GM18502 (cell line): ENCODE measurements around the gene CELF2.
"Not testable (repeated sequence)": the region's sequence is repeated elsewhere in the genome, so short reads cannot be mapped to it uniquely, and the experiment has no call there.

Source experiments
- ATAC-seq: cut with Tn5 transposase; IDR thresholded peaks from one replicate; pipeline ENCODE4 v1.9.1; 2021; ENCODE audit warnings: mild to moderate bottlenecking; ENCODE audit not compliant: unreplicated experiment, poor library complexity

The CELF2 gene

GRCh38 chr10:11017570-11018431 lies at the start of gene CELF2:
Gene CELF2 (plus strand): TSS chr10:11017872. CDS start chr10:11018090, 218 bp downstream.
- ATAC-seq = peak; percentile 83

- ATAC-seq = no peak
These were observed 49.4 kb upstream of the CELF2 start for GRCh38 chr10:10968257-10968588.

GRCh38 chr10:10973310-10973709 lies 44.4 kb upstream of the CELF2 start:
- ATAC-seq = no peak

- ATAC-seq = no peak
These were observed 42.0 kb upstream of the CELF2 start for GRCh38 chr10:10975647-10976046.

GRCh38 chr10:10976652-10977051 lies 41.0 kb upstream of the CELF2 start:
- no peak for ATAC-seq

- ATAC-seq = no peak
These were observed 40.3 kb upstream of the CELF2 start for GRCh38 chr10:10977226-10977956.

- ATAC-seq = no peak
These were observed 39.7 kb upstream of the CELF2 start for GRCh38 chr10:10977978-10978377.

GRCh38 chr10:10985361-10985760 lies 32.3 kb upstream of the CELF2 start:
- no peak for ATAC-seq

- no peak for ATAC-seq
These were observed 31.1 kb upstream of the CELF2 start for GRCh38 chr10:10986606-10987005.

- ATAC-seq = no peak
These were observed 30.6 kb upstream of the CELF2 start for GRCh38 chr10:10987111-10987510.

- ATAC-seq = no peak
These were observed 28.0 kb upstream of the CELF2 start for GRCh38 chr10:10989669-10990068.

- no peak for ATAC-seq
These were observed 26.5 kb upstream of the CELF2 start for GRCh38 chr10:10991144-10991543.

GRCh38 chr10:10992072-10992471 lies 25.6 kb upstream of the CELF2 start:
- ATAC-seq = no peak

- no peak for ATAC-seq
These were observed 24.5 kb upstream of the CELF2 start for GRCh38 chr10:10992961-10993714.

GRCh38 chr10:10993785-10994184 lies 23.9 kb upstream of the CELF2 start:
- no peak for ATAC-seq

- no peak for ATAC-seq
These were observed 23.3 kb upstream of the CELF2 start for GRCh38 chr10:10994360-10994759.

GRCh38 chr10:10995120-10995519 lies 22.6 kb upstream of the CELF2 start:
- no peak for ATAC-seq

GRCh38 chr10:10996966-10997620 lies 20.6 kb upstream of the CELF2 start:
- ATAC-seq = no peak

- not testable (repeated sequence) for ATAC-seq
These were observed 18.2 kb upstream of the CELF2 start for GRCh38 chr10:10999501-10999900.

GRCh38 chr10:11002485-11002884 lies 15.2 kb upstream of the CELF2 start:
- no peak for ATAC-seq
